SU-DHL-6 (cell line): Measurements from ENCODE around the gene TBRG4.

Source experiments
- H2AFZ ChIP-seq: fragments of 200-600 bp; sonication (generic); 2 replicates; pipeline ENCODE4 v1.6.1; 2014; ENCODE audit warnings: low read depth, mild to moderate bottlenecking, moderate library complexity, mixed read lengths, antibody characterized with exemption, low read length; ENCODE audit not compliant: severe bottlenecking
- H3F3A ChIP-seq: fragments of 200-600 bp; shearing (Covaris generic); 2 replicates; pipeline ENCODE4 v1.6.0; 2016; ENCODE audit warnings: antibody characterized with exemption, mild to moderate bottlenecking; ENCODE audit not compliant: insufficient read depth
- H3K27ac ChIP-seq: fragments of 200-600 bp; sonication (generic); 2 replicates; pipeline ENCODE4 v1.5.1; 2016; ENCODE audit warnings: low read depth, mild to moderate bottlenecking, low read length, moderate library complexity, mixed read lengths
- H3K27me3 ChIP-seq: fragments of 200-600 bp; sonication (generic), shearing (Covaris generic); 2 replicates; pipeline ENCODE4 v1.6.0; 2014; ENCODE audit warnings: mild to moderate bottlenecking, low read length
- H3K36me3 ChIP-seq: fragments of 200-600 bp; sonication (generic); 2 replicates; pipeline ENCODE4 v1.6.1; 2014; ENCODE audit warnings: mild to moderate bottlenecking, low read length, mixed read lengths
- H3K4me2 ChIP-seq: fragments of 300-600, 200-600 bp; shearing (Covaris generic), sonication (generic); 2 replicates; pipeline ENCODE4 v1.6.0; 2014; ENCODE audit warnings: low read length, low read depth, mild to moderate bottlenecking; ENCODE audit not compliant: poor library complexity, severe bottlenecking
- H3K4me3 ChIP-seq: fragments of 200-600 bp; sonication (generic); 2 replicates; pipeline ENCODE4 v1.5.1; 2014; ENCODE audit warnings: antibody characterized with exemption, low read length, mild to moderate bottlenecking, mixed read lengths; ENCODE audit not compliant: insufficient read depth, poor library complexity, severe bottlenecking
- H3K79me2 ChIP-seq: fragments of 200-600 bp; sonication (generic); 2 replicates; pipeline ENCODE4 v1.6.1; 2014; ENCODE audit warnings: mild to moderate bottlenecking, low read length, moderate library complexity; ENCODE audit not compliant: insufficient read depth
- H3K9ac ChIP-seq: fragments of 200-600 bp; sonication (generic); 2 replicates; pipeline ENCODE4 v1.7.0; 2014; ENCODE audit warnings: mild to moderate bottlenecking, low read length
- H3K9me2 ChIP-seq: fragments of 200-600 bp; sonication (generic); replicated peaks from 2 replicates; pipeline ENCODE4 v1.6.1; 2014; ENCODE audit warnings: low read length; ENCODE audit not compliant: insufficient read depth
- H3K9me3 ChIP-seq: fragments of 200-600 bp; sonication (generic); 2 replicates; pipeline ENCODE4 v1.6.1; 2014; ENCODE audit warnings: low read length, mixed read lengths; ENCODE audit not compliant: insufficient read depth
- H4K20me1 ChIP-seq: fragments of 200-600 bp; sonication (generic); 2 replicates; pipeline ENCODE4 v1.6.1; 2014; ENCODE audit warnings: low read depth, mild to moderate bottlenecking, antibody characterized with exemption, low read length, moderate library complexity, mixed read lengths
- CTCF ChIP-seq: fragments of 200-600 bp; sonication (generic); IDR thresholded peaks from one replicate; pipeline ENCODE4 v1.5.1; 2017; ENCODE audit warnings: antibody characterized with exemption, mild to moderate bottlenecking, low read length, moderate library complexity; ENCODE audit not compliant: insufficient read depth, poor library complexity, severe bottlenecking
- EZH2phosphoT487 ChIP-seq: fragments of 200-600 bp; sonication (generic), shearing (Covaris generic); conservative IDR thresholded peaks from 2 replicates; pipeline ENCODE4 v1.6.1; 2018; ENCODE audit warnings: mild to moderate bottlenecking, antibody characterized with exemption, low read length, moderate library complexity, mixed read lengths

Gene TBRG4

GRCh38 chr7:45126920-45127319, 15.4 kb upstream of the TBRG4 start:
- Histone ChIP-seq H3K36me3 (no peaks in the 10 kb centered on the region), H3K4me2 (no peak overlapping the region), H3F3A (no peaks in the 10 kb centered on the region), H3K27me3 (no peaks in the 10 kb centered on the region), H4K20me1 (no peaks in the 10 kb centered on the region), H3K9me3 (no peaks in the 10 kb centered on the region), H3K27ac (no peak overlapping the region), H3K79me2 (no peaks in the 10 kb centered on the region), H2AFZ (no peak overlapping the region), H3K9me2 (no peaks in the 10 kb centered on the region), H3K4me3 (no peak overlapping the region), H3K9ac (no peak overlapping the region)
- TF ChIP-seq EZH2phosphoT487 = no peak
- no peak for TF ChIP-seq CTCF

- Histone ChIP-seq H3F3A (no peaks in the 10 kb centered on the region), H3K9me2 (no peaks in the 10 kb centered on the region), H3K9me3 (no peaks in the 10 kb centered on the region), H3K9ac (no peak overlapping the region), H2AFZ (no peak overlapping the region), H4K20me1 (no peaks in the 10 kb centered on the region), H3K79me2 (no peaks in the 10 kb centered on the region), H3K36me3 (no peaks in the 10 kb centered on the region), H3K4me2 (no peak overlapping the region), H3K27me3 (no peaks in the 10 kb centered on the region), H3K27ac (no peak overlapping the region), H3K4me3 (no peak overlapping the region)
- TF ChIP-seq CTCF = no peak
- TF ChIP-seq EZH2phosphoT487 = no peak
These were observed 14.7 kb upstream of the TBRG4 start for GRCh38 chr7:45126201-45126600.

GRCh38 chr7:45125193-45125904, 13.9 kb upstream of the TBRG4 start:
- Histone ChIP-seq H3K4me3 (no peak overlapping the region), H3K4me2 (no peak overlapping the region), H3K27me3 (no peaks in the 10 kb centered on the region), H3K9me2 (no peaks in the 10 kb centered on the region), H3K9me3 (no peaks in the 10 kb centered on the region), H3K36me3 (no peaks in the 10 kb centered on the region), H2AFZ (no peak overlapping the region), H4K20me1 (no peaks in the 10 kb centered on the region), H3K79me2 (no peaks in the 10 kb centered on the region), H3K9ac (no peak overlapping the region), H3K27ac (no peak overlapping the region), H3F3A (no peaks in the 10 kb centered on the region)
- TF ChIP-seq EZH2phosphoT487 (no peak), CTCF (no peak)
